Frontal cortex (tissue), 4 donors: ENCODE measurements around the gene SPATA31E1. TPM values are rescaled to one million over a fixed set of nuclear protein-coding genes. Genes with fewer than 3 reads are reported as not detected.
"Not testable (repeated sequence)": the region's sequence is repeated elsewhere in the genome, so short reads cannot be mapped to it uniquely, and the experiment has no call there.

Experiments
- DNase-seq, 2 donors: peaks; one replicate each; pipeline ENCODE4 v3.0.0; 2012; ENCODE audit warnings: low spot score in 2 of 2
- FAIRE-seq: peaks from 2 replicates; lab custom pipeline; 2012; peaks lifted over from hg19 to GRCh38; lab: Jason Lieb, UNC
- total RNA-seq: library from RNA; depleted of rRNA; stranded (reverse); fragments of >200 nt; gene quantifications from one replicate; pipeline ENCODE4 v1.2.3, GENCODE V29; 2014
- donor health status: control.
- donor health status: control.
- donor health status: control.

SPATA31E1 gene
- total RNA-seq, 1 donor from 2014 or later = not detected

GRCh38 chr9:87917662-87918061, 35.0 kb downstream of the SPATA31E1 start, which contains the start of gene SPATA31C1:
Gene SPATA31C1, plus strand, starts transcription at chr9:87917962.
- not testable (repeated sequence) for DNase-seq, FAIRE-seq

GRCh38 chr9:87919013-87919412, 36.3 kb downstream of the SPATA31E1 start:
- DNase-seq, FAIRE-seq: not testable (repeated sequence)

- DNase-seq, FAIRE-seq: not testable (repeated sequence)
Measured at GRCh38 chr9:87921561-87921960, 38.9 kb downstream of the SPATA31E1 start.

GRCh38 chr9:87923012-87923411, 40.3 kb downstream of the SPATA31E1 start:
- not testable (repeated sequence) for DNase-seq, FAIRE-seq

GRCh38 chr9:87924851-87925250, 42.2 kb downstream of the SPATA31E1 start:
- not testable (repeated sequence) for DNase-seq, FAIRE-seq

GRCh38 chr9:87929152-87929551, 46.5 kb downstream of the SPATA31E1 start:
- not testable (repeated sequence) for DNase-seq, FAIRE-seq

GRCh38 chr9:87934444-87934843, 51.8 kb downstream of the SPATA31E1 start:
- FAIRE-seq, DNase-seq: not testable (repeated sequence)

GRCh38 chr9:87937352-87937751, 54.7 kb downstream of the SPATA31E1 start:
- DNase-seq, FAIRE-seq: not testable (repeated sequence)

GRCh38 chr9:87937918-87938317, 55.2 kb downstream of the SPATA31E1 start:
- FAIRE-seq, DNase-seq: not testable (repeated sequence)

- DNase-seq, FAIRE-seq: not testable (repeated sequence)
Measured at GRCh38 chr9:87938336-87938735, 55.7 kb downstream of the SPATA31E1 start.

Other genes starting within 250 kb of the SPATA31E1 start
- gene CTSL, start 156.8 kb upstream of the SPATA31E1 start, total RNA-seq = 33.0 TPM
- not detected for gene SPATA31C1, start 35.1 kb downstream of the SPATA31E1 start, total RNA-seq
- 14.3 TPM for gene CDK20, start 91.7 kb downstream of the SPATA31E1 start, total RNA-seq